Urothelium cell line (cell line): ENCODE data around the gene NKD1.

Experiments used
- DNase-seq: peaks from one replicate; pipeline ENCODE4 v3.0.0; 2011; ENCODE audit warnings: low spot score, mixed read lengths
- FAIRE-seq: peaks from 2 replicates; lab custom pipeline; 2011; peaks lifted over from hg19 to GRCh38; lab: Jason Lieb, UNC

Gene NKD1

DNA sequence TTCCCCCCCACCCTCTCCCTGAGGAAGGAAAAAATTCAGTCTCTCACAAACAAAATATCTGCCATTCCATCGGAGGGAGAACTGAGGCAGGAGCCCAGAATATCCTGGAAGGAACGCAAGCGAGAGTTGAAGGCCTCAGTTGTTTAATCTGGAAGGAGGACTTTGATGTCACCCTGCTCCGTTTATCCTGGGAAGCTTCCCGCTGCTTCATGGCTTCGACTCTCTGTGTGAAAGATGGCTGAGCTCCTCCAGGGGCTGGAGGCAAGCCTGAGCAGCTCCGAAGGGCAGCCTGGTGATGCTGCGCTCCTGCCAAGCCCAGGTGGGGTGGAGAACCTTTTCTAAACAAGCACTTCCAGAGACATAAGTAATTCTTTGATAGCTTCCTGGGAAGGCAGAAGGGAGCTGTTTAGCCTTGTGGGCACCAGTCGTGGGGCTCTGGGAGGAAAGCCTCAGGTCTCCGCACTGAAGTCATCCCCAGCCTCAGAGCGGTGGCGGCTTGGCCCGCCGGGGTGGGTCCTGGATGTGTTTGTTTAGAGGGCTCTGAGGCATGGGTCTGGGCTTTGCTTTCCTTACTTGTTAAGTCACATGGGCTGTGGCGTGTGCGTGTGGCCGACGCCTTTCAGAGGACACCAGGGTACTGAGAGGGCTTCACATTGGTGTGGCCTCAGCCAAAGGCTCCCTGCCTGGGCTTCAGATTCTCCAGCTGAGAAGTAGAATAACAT lies 7.9 kb downstream of the NKD1 start:
- FAIRE-seq = no peak
- no peak for DNase-seq

- FAIRE-seq = no peak
- DNase-seq = no peak
Observed at GRCh38 chr16:50557046-50557445, 8.8 kb downstream of the NKD1 start.

DNA sequence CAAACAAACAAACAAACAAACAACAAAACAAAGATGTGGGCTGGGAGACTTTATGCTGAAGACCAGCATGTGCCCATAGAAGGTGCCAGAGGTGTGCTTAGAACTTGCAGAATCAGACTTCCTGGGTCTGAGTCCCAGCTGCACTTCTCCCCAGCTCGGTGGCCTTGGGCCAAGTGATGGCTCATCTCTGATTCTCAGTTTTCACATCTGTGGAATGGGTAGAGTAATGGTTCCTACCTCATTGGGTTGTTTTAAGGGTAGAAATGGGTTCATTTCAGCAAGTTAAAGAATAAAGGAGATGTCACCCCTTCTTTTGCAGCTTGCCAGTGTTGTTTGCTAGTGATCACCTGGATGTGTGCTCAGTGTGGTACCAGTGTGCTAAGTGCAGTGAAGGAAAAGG lies 10.7 kb downstream of the NKD1 start:
- FAIRE-seq (no peak), DNase-seq (no peak)

DNA sequence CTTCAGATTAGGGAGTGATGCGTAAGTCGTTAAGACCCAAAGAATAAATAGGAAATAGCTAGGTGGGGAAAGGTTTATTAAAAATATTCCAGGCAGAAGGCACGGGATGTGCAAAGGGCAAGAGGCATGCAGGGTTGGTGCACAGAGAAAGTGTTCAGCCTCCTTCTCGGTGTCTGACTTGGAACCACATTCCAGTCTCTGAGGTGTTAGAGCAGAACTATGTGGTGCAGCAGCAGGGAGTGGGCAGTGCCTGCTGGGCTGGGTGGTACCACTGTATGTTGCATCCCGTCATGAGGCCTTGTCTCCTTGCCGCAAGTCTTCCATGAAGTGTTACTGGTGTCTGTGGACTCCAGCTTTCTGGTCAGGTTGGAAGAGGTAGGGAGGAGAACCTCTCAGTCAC lies 11.1 kb downstream of the NKD1 start:
- DNase-seq (no peak), FAIRE-seq (no peak)

DNA sequence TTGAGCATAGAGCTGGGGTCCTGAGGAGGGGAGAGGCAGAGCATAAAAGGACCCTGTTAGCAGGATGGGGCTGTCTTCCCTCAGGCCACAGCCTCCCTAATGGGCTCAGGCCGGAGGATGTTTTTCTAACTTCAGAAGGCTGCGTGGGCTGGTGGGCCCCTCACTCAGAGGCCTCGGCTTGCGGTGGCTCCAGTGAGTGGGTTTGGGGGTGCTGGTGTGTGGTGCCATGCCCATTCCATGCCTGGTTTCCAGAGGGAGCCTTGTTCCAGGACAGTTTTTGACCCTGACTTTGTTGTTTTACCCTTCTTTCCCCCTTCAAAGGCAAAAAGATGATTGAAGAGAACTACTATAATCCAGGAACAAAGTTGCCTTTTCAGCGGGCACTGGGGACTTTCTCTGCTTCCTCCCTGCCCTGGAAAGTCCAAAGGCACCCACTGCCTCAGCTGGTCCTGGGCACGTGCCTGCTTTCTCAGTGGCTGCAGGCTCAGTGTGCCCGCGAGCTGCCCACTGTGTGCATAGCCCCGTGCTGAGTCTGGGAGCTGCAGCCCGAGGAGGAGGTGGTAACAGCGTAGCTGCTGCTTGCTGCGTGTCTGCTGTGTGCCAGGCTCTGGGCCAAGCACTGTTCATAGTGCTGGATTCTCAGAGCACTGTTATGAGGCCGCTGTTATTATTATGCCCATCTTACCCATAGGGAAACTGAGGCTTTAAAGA lies 11.8 kb downstream of the NKD1 start:
- no peak for DNase-seq
- no peak for FAIRE-seq

GRCh38 chr16:50560903-50561863 lies 13.0 kb downstream of the NKD1 start:
- DNase-seq = no peak
- no peak for FAIRE-seq

- DNase-seq (no peak), FAIRE-seq (no peak)
Observed at GRCh38 chr16:50562657-50563056, 14.5 kb downstream of the NKD1 start.

DNA sequence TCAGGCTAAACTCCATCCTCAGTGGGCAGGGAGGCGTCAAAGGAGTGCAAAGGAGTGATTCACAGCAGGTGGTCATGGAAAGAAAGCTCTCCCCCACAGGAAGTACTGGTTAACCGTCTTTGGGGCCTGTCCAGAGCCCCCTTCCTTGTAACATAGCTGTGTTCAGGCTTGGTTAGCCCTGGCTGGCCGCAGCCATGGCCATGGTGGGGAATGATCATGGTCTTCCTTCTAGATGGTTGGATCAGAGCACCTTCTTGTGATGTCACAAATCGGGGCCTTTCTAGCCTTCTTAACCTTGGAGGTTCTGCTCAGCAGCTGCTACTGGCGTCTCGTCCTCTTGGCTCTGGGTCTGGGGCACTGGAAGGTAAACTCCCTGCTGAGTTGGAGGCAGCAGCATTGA lies 15.8 kb downstream of the NKD1 start:
- DNase-seq = no peak
- no peak for FAIRE-seq

GRCh38 chr16:50565428-50565827 lies 17.2 kb downstream of the NKD1 start:
- DNase-seq (no peak), FAIRE-seq (no peak)

- FAIRE-seq (no peak), DNase-seq (no peak)
Observed at GRCh38 chr16:50566014-50566962, 18.1 kb downstream of the NKD1 start.

- FAIRE-seq (no peak), DNase-seq (no peak)
Observed at GRCh38 chr16:50567651-50568050, 19.5 kb downstream of the NKD1 start.

DNA sequence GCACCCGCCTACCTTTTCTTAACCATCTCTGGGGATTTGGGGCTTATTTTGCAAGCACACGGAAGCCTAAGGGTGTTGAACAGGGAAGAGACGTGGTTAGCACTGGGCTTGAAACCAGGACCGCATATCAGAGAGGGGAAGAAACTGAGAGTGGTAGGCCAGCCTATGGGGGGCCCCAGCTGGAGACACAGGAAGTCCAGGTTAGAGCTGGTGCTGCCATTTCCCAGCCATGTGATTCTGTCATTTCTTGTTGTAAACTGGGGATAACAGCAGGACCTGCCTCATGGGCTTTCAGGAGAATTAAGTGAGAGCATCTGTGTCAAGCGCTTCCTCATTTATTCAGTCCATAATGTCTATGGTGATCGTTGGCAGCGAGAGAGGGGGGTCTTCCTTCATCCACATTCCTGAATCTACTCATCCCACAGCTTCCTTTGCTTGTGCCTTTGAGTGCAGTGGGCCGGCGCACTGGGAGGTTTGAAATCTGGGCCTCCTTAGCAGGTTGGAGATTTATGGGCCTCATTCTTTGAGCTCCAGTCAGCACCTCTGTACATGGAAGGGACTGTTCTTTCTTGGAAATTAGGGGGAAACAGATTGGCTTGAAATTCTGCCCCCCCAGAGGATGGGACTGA lies 20.1 kb downstream of the NKD1 start:
- DNase-seq (no peak), FAIRE-seq (no peak)

- FAIRE-seq (no peak), DNase-seq (no peak)
Observed at GRCh38 chr16:50570354-50570753, 22.2 kb downstream of the NKD1 start.

GRCh38 chr16:50570808-50571598 lies 22.8 kb downstream of the NKD1 start:
- DNase-seq = no peak
- FAIRE-seq = no peak

DNA sequence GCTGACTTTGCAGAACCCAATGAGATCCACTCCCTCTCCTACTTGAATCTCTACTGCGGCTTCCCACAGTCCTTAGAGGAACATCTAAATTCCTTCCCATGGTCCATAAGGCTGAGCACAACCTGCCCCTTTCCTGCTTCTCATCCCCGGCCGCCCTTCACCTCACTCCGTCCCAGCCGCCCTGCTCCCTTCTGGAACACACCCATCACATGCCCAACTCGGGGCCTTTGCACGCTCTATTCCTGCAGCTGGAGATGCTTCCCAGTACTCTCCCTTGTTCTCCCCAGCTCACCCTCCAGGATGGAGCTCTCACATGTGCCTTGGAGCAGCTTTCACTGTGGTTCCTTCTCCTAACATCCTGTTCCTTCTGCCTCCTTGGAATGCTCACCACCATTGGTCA lies 23.6 kb downstream of the NKD1 start:
- DNase-seq = no peak
- no peak for FAIRE-seq

GRCh38 chr16:50572700-50573099 lies 24.5 kb downstream of the NKD1 start:
- DNase-seq (no peak), FAIRE-seq (no peak)

DNA sequence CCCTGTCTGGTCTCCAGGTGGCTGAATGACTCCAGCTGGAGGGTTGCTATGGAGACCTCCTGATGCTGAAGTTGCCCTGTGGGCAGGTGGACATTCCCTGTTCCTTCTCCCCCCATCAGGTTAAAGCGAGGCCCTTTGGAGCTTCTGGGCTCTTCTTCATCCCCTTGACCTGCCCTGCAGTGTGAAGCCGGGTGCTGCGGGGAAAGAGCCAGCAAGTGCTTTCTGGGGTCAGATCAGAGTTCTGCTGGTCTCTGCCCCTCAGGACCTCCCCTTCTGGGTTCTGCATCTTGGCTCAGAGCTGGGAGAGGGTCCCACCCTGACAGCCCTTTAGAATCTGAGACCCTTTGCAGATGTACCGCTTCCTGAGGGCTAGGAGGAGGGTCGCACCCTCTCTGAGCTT lies 25.1 kb downstream of the NKD1 start:
- DNase-seq = no peak
- FAIRE-seq = no peak

DNA sequence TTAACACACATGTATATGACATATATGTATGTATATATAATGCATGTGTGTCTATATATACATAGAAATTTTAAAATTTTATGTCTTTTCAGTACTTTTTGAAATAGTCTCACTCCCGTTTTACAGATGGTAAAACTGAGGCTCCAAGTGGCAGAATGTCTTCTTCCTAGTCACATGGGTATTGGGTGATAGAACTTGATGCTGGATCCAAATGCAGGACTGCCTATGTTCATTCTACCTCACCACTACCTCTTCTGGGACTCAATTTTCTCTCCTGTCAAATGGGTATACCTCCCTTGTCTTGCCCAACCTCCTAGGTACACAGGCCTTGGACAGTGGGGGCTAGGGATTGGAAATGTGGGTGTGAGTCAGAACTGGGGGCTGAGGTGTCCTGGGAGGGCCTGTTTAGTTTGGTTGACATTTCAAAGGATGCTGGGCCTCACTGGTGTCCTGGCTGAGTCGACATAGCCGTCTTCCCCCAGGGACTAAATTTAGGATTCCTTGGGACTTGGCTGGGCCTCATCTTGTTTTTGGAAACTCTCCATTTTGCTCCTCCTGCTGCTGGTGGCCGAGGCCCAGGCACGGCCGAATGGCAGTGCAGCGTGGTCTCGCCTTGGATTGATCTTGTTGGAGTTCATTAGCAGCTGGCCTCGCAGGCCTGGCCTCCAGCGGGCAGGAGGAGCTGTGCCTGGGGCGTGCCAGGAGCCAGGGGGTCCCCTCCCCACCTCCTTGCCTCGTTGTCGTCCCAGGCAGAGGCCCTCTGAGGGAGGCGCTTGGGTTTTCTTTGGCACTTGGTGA lies 25.9 kb downstream of the NKD1 start:
- DNase-seq (no peak), FAIRE-seq (no peak)
